Effector memory CD4-positive, alpha-beta T cell (primary cell): Measurements from ENCODE around the gene UQCRH.

Experiments used
- DNase-seq, 3 donors: peaks; one replicate each; pipeline ENCODE4 v3.0.0-alpha.2; 2020
- H3K27ac ChIP-seq: 2 replicates; pipeline ENCODE4 v1.7.0; 2013; ENCODE audit warnings: mild to moderate bottlenecking, low read length, moderate library complexity; ENCODE audit not compliant: insufficient read depth, poor library complexity, severe bottlenecking
- H3K27me3 ChIP-seq: replicated peaks from 2 replicates; pipeline ENCODE4 v1.7.0; 2013; ENCODE audit warnings: mild to moderate bottlenecking, low read length; ENCODE audit not compliant: insufficient read depth, control insufficient read depth, poor library complexity, severe bottlenecking
- H3K36me3 ChIP-seq: 2 replicates; pipeline ENCODE4 v1.7.0; 2013; ENCODE audit warnings: mild to moderate bottlenecking, low read length, moderate library complexity; ENCODE audit not compliant: control insufficient read depth, insufficient read depth
- H3K4me1 ChIP-seq: 2 replicates; pipeline ENCODE4 v1.7.0; 2013; ENCODE audit warnings: low read length, mild to moderate bottlenecking; ENCODE audit not compliant: control insufficient read depth, insufficient read depth, poor library complexity, severe bottlenecking
- H3K4me3 ChIP-seq: 2 replicates; pipeline ENCODE4 v1.7.0; 2013; ENCODE audit warnings: low read length, low read depth, mild to moderate bottlenecking; ENCODE audit not compliant: insufficient read depth, poor library complexity, severe bottlenecking
- H3K9me3 ChIP-seq: 2 replicates; pipeline ENCODE4 v1.7.0; 2013; ENCODE audit warnings: mild to moderate bottlenecking, low read length, moderate library complexity; ENCODE audit not compliant: control insufficient read depth

The UQCRH gene

DNA sequence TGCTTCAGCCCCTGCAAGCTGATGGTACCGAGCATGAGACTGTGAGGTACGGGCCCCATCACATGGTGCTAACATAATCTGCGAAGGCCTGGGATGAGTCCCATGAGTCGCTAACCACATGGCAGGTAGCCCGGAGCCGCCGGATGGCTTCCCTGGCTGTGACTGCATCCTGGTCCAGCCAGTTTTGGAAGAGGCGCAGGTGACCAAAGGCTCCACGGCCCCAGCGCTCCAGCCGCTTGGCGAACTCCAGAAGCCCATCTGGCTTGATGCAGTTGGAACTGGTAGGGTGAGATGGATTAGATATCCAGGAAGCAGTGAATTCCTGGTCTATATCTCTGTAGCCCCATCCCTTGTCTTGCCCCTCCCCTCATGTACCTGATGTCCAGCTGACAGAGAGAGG is 24.7 kb upstream of the UQCRH start:
- peaks cover 17% of the 10 kb centered on the region for H3K36me3 ChIP-seq
- no peak overlapping the region for H3K27ac ChIP-seq
- no peaks in the 10 kb centered on the region for H3K27me3 ChIP-seq
- DNase-seq: no peak
- no peaks in the 10 kb centered on the region for H3K4me1 ChIP-seq
- H3K4me3 ChIP-seq: no peak overlapping the region
- no peaks in the 10 kb centered on the region for H3K9me3 ChIP-seq

- H3K36me3 ChIP-seq: peaks cover 17% of the 10 kb centered on the region
- no peak for DNase-seq
- H3K9me3 ChIP-seq: no peaks in the 10 kb centered on the region
- no peaks in the 10 kb centered on the region for H3K27me3 ChIP-seq
- H3K4me3 ChIP-seq: no peak overlapping the region
- no peaks in the 10 kb centered on the region for H3K4me1 ChIP-seq
- no peak overlapping the region for H3K27ac ChIP-seq
These were observed 23.4 kb upstream of the UQCRH start for GRCh38 chr1:46280092-46280491.

- Histone ChIP-seq H3K4me3 (no peak overlapping the region), H3K27me3 (no peaks in the 10 kb centered on the region), H3K36me3 (peaks cover 19% of the 10 kb centered on the region), H3K9me3 (no peaks in the 10 kb centered on the region), H3K27ac (no peak overlapping the region), H3K4me1 (no peaks in the 10 kb centered on the region)
- no peak for DNase-seq
These were observed 22.5 kb upstream of the UQCRH start for GRCh38 chr1:46281021-46281420.

DNA sequence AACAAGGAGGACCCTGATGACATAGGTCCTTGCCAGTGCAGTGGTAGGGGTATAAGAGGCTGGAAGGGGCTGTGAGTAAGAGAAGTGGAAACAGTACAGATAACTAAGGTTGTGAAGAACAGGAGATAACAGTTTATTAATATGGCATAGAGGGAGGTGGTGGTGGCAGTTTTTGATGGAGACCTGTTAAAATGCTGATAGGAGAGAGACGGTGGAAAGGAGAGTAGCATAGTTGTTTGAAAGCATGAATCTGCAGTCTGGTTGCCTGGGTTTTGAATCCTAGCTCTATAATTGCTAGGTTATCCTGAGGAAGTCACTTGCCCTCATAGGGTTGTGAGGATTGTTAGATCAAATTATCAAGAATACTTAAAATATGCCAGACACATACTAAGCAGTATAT is 19.4 kb upstream of the UQCRH start:
- no peak overlapping the region for H3K27ac ChIP-seq
- no peaks in the 10 kb centered on the region for H3K9me3 ChIP-seq
- H3K4me1 ChIP-seq: no peaks in the 10 kb centered on the region
- H3K27me3 ChIP-seq: no peaks in the 10 kb centered on the region
- no peak for DNase-seq
- peaks cover 19% of the 10 kb centered on the region for H3K36me3 ChIP-seq
- no peak overlapping the region for H3K4me3 ChIP-seq

- Histone ChIP-seq H3K27me3 (no peaks in the 10 kb centered on the region), H3K9me3 (no peaks in the 10 kb centered on the region), H3K4me3 (no peak overlapping the region), H3K4me1 (no peaks in the 10 kb centered on the region), H3K27ac (no peak overlapping the region), H3K36me3 (peaks cover 14% of the 10 kb centered on the region)
- no peak for DNase-seq
These were observed 18.6 kb upstream of the UQCRH start for GRCh38 chr1:46284597-46285564.

- Histone ChIP-seq H3K36me3 (peaks cover 4% of the 10 kb centered on the region), H3K9me3 (no peaks in the 10 kb centered on the region), H3K27ac (no peak overlapping the region), H3K4me1 (no peaks in the 10 kb centered on the region), H3K4me3 (no peak overlapping the region), H3K27me3 (no peaks in the 10 kb centered on the region)
- DNase-seq: no peak
These were observed 17.6 kb upstream of the UQCRH start for GRCh38 chr1:46285730-46286477.

GRCh38 chr1:46288485-46289133 is 14.9 kb upstream of the UQCRH start:
- no peak overlapping the region for H3K27ac ChIP-seq
- H3K27me3 ChIP-seq: no peaks in the 10 kb centered on the region
- H3K36me3 ChIP-seq: peaks cover 4% of the 10 kb centered on the region
- no peak for DNase-seq
- no peaks in the 10 kb centered on the region for H3K4me1 ChIP-seq
- no peaks in the 10 kb centered on the region for H3K9me3 ChIP-seq
- H3K4me3 ChIP-seq: no peak overlapping the region

DNA sequence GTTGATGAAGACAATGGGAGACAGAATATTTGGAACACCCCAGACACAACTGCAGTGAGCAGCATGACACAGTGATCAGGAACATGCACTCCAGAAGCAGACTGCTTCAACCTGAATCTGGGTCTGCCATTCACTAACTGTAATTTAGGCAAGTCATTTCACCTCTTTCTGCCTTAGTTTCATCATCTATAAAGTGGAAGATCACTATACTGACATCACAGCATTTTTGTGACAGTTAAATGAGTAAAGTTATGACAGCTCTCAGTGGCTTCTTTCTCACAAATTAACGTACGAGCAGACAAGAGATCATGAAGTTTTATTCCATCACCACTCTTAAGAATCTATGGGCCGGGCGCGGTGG is 14.4 kb upstream of the UQCRH start:
- Histone ChIP-seq H3K9me3 (no peaks in the 10 kb centered on the region), H3K27me3 (no peaks in the 10 kb centered on the region), H3K4me1 (no peaks in the 10 kb centered on the region), H3K4me3 (no peak overlapping the region), H3K36me3 (peaks cover 4% of the 10 kb centered on the region), H3K27ac (no peak overlapping the region)
- no peak for DNase-seq

- no peak overlapping the region for H3K27ac ChIP-seq
- no peaks in the 10 kb centered on the region for H3K9me3 ChIP-seq
- peaks cover 4% of the 10 kb centered on the region for H3K36me3 ChIP-seq
- no peaks in the 10 kb centered on the region for H3K4me1 ChIP-seq
- H3K4me3 ChIP-seq: no peak overlapping the region
- no peak for DNase-seq
- H3K27me3 ChIP-seq: no peaks in the 10 kb centered on the region
These were observed 13.5 kb upstream of the UQCRH start for GRCh38 chr1:46289976-46290375.

DNA sequence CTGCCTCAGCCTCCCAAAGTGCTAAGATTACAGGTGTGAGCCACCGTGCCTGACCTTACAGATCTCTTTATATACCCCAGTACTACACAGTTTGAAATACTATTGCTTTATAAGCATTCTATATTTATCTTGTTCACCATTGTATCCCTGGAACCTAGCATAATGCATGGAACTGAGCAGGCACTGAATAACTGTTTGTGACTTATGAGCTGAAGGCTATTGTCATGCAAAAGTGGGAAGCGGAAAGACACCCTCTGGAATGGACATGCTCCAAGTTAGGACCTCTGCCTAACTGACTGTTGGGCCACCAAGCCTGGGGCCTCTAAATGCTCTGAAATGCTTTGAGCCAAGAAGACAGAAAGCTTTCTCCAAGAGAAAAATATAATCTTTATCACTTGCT is 8.2 kb upstream of the UQCRH start:
- H3K36me3 ChIP-seq: peaks cover 28% of the 10 kb centered on the region
- no peak overlapping the region for H3K27ac ChIP-seq

More for the DNA sequence above, 8.2 kb upstream of the UQCRH start:
- Histone ChIP-seq H3K4me1 (no peaks in the 10 kb centered on the region), H3K4me3 (no peak overlapping the region), H3K27me3 (no peaks in the 10 kb centered on the region), H3K9me3 (no peaks in the 10 kb centered on the region)
- no peak for DNase-seq
